A673 (cell line): ENCODE results near the gene LGALS9.
"Not testable (repeated sequence)": the region's sequence is repeated elsewhere in the genome, so short reads cannot be mapped to it uniquely, and the experiment has no call there.

Experiments
- EZH2 ChIP-seq: fragments of 200-600 bp; sonication (generic); IDR thresholded peaks from 2 replicates; pipeline ENCODE4 v1.6.1; 2017; ENCODE audit warnings: borderline replicate concordance, low read depth, mild to moderate bottlenecking, mixed read lengths, antibody characterized with exemption, low read length; ENCODE audit not compliant: poor library complexity, severe bottlenecking
- TF ChIP-seq, protein P1 (sequence below): fragments of 300-800, 200-600 bp; sonication (generic); conservative IDR thresholded peaks from 2 replicates; pipeline ENCODE4 v1.5.1; 2017; ENCODE audit warnings: low read depth, mild to moderate bottlenecking, antibody characterized with exemption, low read length, moderate library complexity, mixed read lengths

DNA sequence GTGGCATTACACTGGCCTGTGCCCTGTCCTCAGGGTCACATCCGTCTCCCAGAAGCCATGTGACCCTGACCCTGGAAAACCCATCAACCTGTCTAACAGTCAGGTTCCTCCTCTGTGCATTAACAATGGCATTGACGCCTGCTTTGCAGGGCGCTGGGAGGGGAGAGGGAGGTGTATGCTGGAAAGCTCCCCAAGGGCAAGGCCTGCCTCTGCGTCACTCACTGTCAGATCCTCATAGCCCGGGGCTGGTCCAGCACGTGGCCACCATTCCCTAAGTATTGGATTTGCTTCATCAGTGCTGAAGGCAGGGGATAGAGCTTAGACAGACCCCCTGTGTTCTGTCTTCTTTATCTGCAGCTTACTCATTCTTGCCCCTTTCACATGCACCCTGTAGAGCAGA, 35.3 kb downstream of the LGALS9 start:
- TF ChIP-seq, protein P1, sequence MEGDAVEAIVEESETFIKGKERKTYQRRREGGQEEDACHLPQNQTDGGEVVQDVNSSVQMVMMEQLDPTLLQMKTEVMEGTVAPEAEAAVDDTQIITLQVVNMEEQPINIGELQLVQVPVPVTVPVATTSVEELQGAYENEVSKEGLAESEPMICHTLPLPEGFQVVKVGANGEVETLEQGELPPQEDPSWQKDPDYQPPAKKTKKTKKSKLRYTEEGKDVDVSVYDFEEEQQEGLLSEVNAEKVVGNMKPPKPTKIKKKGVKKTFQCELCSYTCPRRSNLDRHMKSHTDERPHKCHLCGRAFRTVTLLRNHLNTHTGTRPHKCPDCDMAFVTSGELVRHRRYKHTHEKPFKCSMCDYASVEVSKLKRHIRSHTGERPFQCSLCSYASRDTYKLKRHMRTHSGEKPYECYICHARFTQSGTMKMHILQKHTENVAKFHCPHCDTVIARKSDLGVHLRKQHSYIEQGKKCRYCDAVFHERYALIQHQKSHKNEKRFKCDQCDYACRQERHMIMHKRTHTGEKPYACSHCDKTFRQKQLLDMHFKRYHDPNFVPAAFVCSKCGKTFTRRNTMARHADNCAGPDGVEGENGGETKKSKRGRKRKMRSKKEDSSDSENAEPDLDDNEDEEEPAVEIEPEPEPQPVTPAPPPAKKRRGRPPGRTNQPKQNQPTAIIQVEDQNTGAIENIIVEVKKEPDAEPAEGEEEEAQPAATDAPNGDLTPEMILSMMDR, result not testable (repeated sequence)
- TF ChIP-seq EZH2, result not testable (repeated sequence)
